IMR-90 (cell line): ENCODE results near the gene AGTPBP1. TPM values are rescaled to one million over a fixed set of nuclear protein-coding genes. Genes with fewer than 3 reads are reported as not detected.

Experiments used
- ATAC-seq: fragments of 200-7000 bp; cut with Tn5 transposase; 2 replicates; pipeline ENCODE4 v1.9.1; 2020; ENCODE audit warnings: low read depth, mild to moderate bottlenecking, moderate library complexity
- BruUV-seq: library from RNA; stranded (reverse); fragments of 400-500 nt; replicated peaks from 2 replicates; lab custom pipeline; 2021; lab: Mats Ljungman, UMichigan
- CTCF ChIA-PET: fragments of 300-600 bp; formaldehyde crosslinking; extraction: SDS; loops from one replicate; lab custom pipeline; 2021; ENCODE audit warnings: antibody characterized with exemption; lab: Yijun Ruan, JAX
- POLR2A ChIA-PET: fragments of 300-600 bp; sonication (Branson Sonifier 250); formaldehyde crosslinking; loops from one replicate; lab custom pipeline; 2022; ENCODE audit warnings: antibody characterized with exemption; ENCODE audit not compliant: unreplicated experiment; lab: Charles Lee
- DNase-seq: peaks from one replicate; pipeline ENCODE4 v3.0.0; 2013
- H2AFZ ChIP-seq: replicated peaks from 2 replicates; pipeline ENCODE3; 2013; ENCODE audit warnings: low read length, mild to moderate bottlenecking; ENCODE audit not compliant: poor library complexity
- H2AK5ac ChIP-seq: 2 replicates; pipeline ENCODE4 v1.6.1; 2013; ENCODE audit warnings: low read depth, low read length, inconsistent platforms
- H2AK9ac ChIP-seq: replicated peaks from 2 replicates; pipeline ENCODE3; 2013; ENCODE audit warnings: mild to moderate bottlenecking, low read depth, low read length, moderate library complexity; ENCODE audit not compliant: poor library complexity
- H2BK120ac ChIP-seq: 2 replicates; pipeline ENCODE4 v1.6.1; 2013; ENCODE audit warnings: low read depth, low read length, inconsistent platforms
- H2BK15ac ChIP-seq: 3 replicates; pipeline ENCODE4 v1.6.1; 2013; ENCODE audit warnings: low read depth, low read length, inconsistent platforms
- H2BK20ac ChIP-seq: 2 replicates; pipeline ENCODE4 v1.6.1; 2013; ENCODE audit warnings: low read depth, mild to moderate bottlenecking, inconsistent platforms, low read length, moderate library complexity
- H2BK5ac ChIP-seq: 2 replicates; pipeline ENCODE4 v1.6.1; 2013; ENCODE audit warnings: mild to moderate bottlenecking, low read depth, low read length, inconsistent platforms; ENCODE audit not compliant: poor library complexity, severe bottlenecking
- H3K14ac ChIP-seq: replicated peaks from 2 replicates; pipeline ENCODE4 v1.6.1; 2013; ENCODE audit warnings: low read depth, low read length, inconsistent platforms
- H3K18ac ChIP-seq: 2 replicates; pipeline ENCODE4 v1.6.1; 2013; ENCODE audit warnings: low read depth, low read length, control low read depth
- H3K23ac ChIP-seq: 2 replicates; pipeline ENCODE4 v1.6.1; 2013; ENCODE audit warnings: low read depth, low read length, inconsistent platforms
- H3K27ac ChIP-seq: 2 replicates; pipeline ENCODE4 v1.5.1; 2013; ENCODE audit warnings: mild to moderate bottlenecking, control low read depth, low read length; ENCODE audit not compliant: insufficient read depth
- H3K27me3 ChIP-seq: 2 replicates; pipeline ENCODE4 v1.6.1; 2013; ENCODE audit warnings: low read length; ENCODE audit not compliant: control insufficient read depth, insufficient read depth
- H3K36me3 ChIP-seq: 2 replicates; pipeline ENCODE4 v1.6.1; 2013; ENCODE audit warnings: low read length, mixed read lengths; ENCODE audit not compliant: control insufficient read depth, insufficient read depth
- H3K4ac ChIP-seq: 2 replicates; pipeline ENCODE4 v1.6.1; 2013; ENCODE audit warnings: low read depth, low read length, inconsistent platforms
- H3K4me1 ChIP-seq: 2 replicates; pipeline ENCODE4 v1.6.1; 2013; ENCODE audit warnings: low read length, mixed read lengths; ENCODE audit not compliant: control insufficient read depth, insufficient read depth
- H3K4me2 ChIP-seq: 2 replicates; pipeline ENCODE4 v1.6.1; 2013; ENCODE audit warnings: low read depth, mild to moderate bottlenecking, control low read depth, low read length, moderate library complexity
- H3K4me3 ChIP-seq: 2 replicates; pipeline ENCODE4 v1.5.1; 2013; ENCODE audit warnings: low read depth, mild to moderate bottlenecking, control low read depth, low read length, moderate library complexity; ENCODE audit not compliant: insufficient read depth
- H3K56ac ChIP-seq: 2 replicates; pipeline ENCODE4 v1.6.1; 2013; ENCODE audit warnings: low read length, inconsistent platforms; ENCODE audit not compliant: insufficient read depth; ENCODE audit errors: extremely low read depth
- H3K79me1 ChIP-seq, 2 experiments: 2 replicates each; pipeline ENCODE4 v1.6.1; 2013; ENCODE audit warnings: low read length in 2 of 2, inconsistent platforms in 1 of 2, low read depth in 1 of 2
- H3K9ac ChIP-seq: 2 replicates; pipeline ENCODE4 v1.6.1; 2013; ENCODE audit warnings: low read depth, low read length, control low read depth
- H3K9me1 ChIP-seq: 2 replicates; pipeline ENCODE4 v1.6.1; 2013; ENCODE audit warnings: low read length, inconsistent platforms; ENCODE audit not compliant: insufficient read depth
- H3K9me3 ChIP-seq: 2 replicates; pipeline ENCODE4 v1.6.1; 2013; ENCODE audit warnings: low read length; ENCODE audit not compliant: control insufficient read depth, insufficient read depth
- H4K20me1 ChIP-seq: 2 replicates; pipeline ENCODE4 v1.6.1; 2013; ENCODE audit warnings: low read length, inconsistent platforms; ENCODE audit not compliant: insufficient read depth
- H4K5ac ChIP-seq: 2 replicates; pipeline ENCODE4 v1.6.1; 2013; ENCODE audit warnings: mild to moderate bottlenecking, low read depth, low read length, control low read depth
- H4K8ac ChIP-seq, 2 experiments: 2 replicates each; pipeline ENCODE4 v1.6.1; 2013; ENCODE audit warnings: low read depth in 2 of 2, low read length in 2 of 2, control low read depth in 1 of 2, inconsistent platforms in 1 of 2
- H4K91ac ChIP-seq: 2 replicates; pipeline ENCODE4 v1.6.1; 2013; ENCODE audit warnings: low read depth, low read length, inconsistent platforms; ENCODE audit not compliant: insufficient read depth
- BHLHE40 ChIP-seq: fragments of 150-350 bp; IDR thresholded peaks from 2 replicates; pipeline ENCODE4 v1.6.1; 2016; ENCODE audit warnings: mild to moderate bottlenecking, low read depth, low read length
- CEBPB ChIP-seq: IDR thresholded peaks from 2 replicates; pipeline ENCODE4 v1.6.1; 2012; ENCODE audit warnings: low read depth, low read length, improper control_type of control experiment
- CHD1 ChIP-seq: IDR thresholded peaks from 2 replicates; pipeline ENCODE4 v1.6.1; 2012; ENCODE audit warnings: low read depth, low read length, improper control_type of control experiment
- FOS ChIP-seq: fragments of 150-350 bp; IDR thresholded peaks from 2 replicates; pipeline ENCODE4 v1.6.1; 2016; ENCODE audit warnings: low read depth, low read length
- MAFK ChIP-seq: IDR thresholded peaks from 2 replicates; pipeline ENCODE4 v1.6.1; 2012; ENCODE audit warnings: low read depth, low read length, improper control_type of control experiment
- MAZ ChIP-seq: IDR thresholded peaks from 2 replicates; pipeline ENCODE4 v1.6.1; 2012; ENCODE audit warnings: low read depth, mild to moderate bottlenecking, low read length, improper control_type of control experiment, moderate library complexity, borderline replicate concordance
- MXI1 ChIP-seq: IDR thresholded peaks from 2 replicates; pipeline ENCODE4 v1.6.1; 2012; ENCODE audit warnings: low read depth, mild to moderate bottlenecking, low read length, moderate library complexity, borderline replicate concordance
- NFE2L2 ChIP-seq: fragments of 150-350 bp; IDR thresholded peaks from 2 replicates; pipeline ENCODE4 v1.6.1; 2016; ENCODE audit warnings: low read depth, mild to moderate bottlenecking, low read length
- POLR2A ChIP-seq: IDR thresholded peaks from 2 replicates; pipeline ENCODE4 v1.6.1; 2012; ENCODE audit warnings: mild to moderate bottlenecking, low read depth, low read length
- RAD21 ChIP-seq: IDR thresholded peaks from 2 replicates; pipeline ENCODE4 v1.6.1; 2012; ENCODE audit warnings: low read length, improper control_type of control experiment
- RCOR1 ChIP-seq: IDR thresholded peaks from 2 replicates; pipeline ENCODE4 v1.6.1; 2012; ENCODE audit warnings: mild to moderate bottlenecking, low read length, improper control_type of control experiment; ENCODE audit not compliant: insufficient replicate concordance
- RFX5 ChIP-seq: IDR thresholded peaks from 2 replicates; pipeline ENCODE4 v1.8.0; 2012; ENCODE audit warnings: low read depth, mild to moderate bottlenecking, low read length, moderate library complexity
- SMC3 ChIP-seq: fragments of 150-350 bp; IDR thresholded peaks from 2 replicates; pipeline ENCODE4 v1.6.1; 2016; ENCODE audit warnings: low read depth, mild to moderate bottlenecking, antibody characterized with exemption, low read length, moderate library complexity
- USF2 ChIP-seq: fragments of 150-350 bp; IDR thresholded peaks from 2 replicates; pipeline ENCODE4 v1.6.1; 2017; ENCODE audit warnings: mild to moderate bottlenecking, antibody characterized with exemption, low read length, low read depth
- WGBS, 2 experiments: methylation state at CpG; one replicate each; pipeline versions ENCODE4 v1.1.5 to v1.1.7; 2013; ENCODE audit warnings: missing lambda C conversion rate in 2 of 2; ENCODE audit not compliant: insufficient read length in 1 of 2; ENCODE audit errors: extremely low coverage in 2 of 2; 5-methylcytosine and 5-hydroxymethylcytosine counted together
- dilution Hi-C: fragments of 300-500 bp; cut with HindIII; formaldehyde crosslinking; loops from one replicate; pipeline ENCODE4 v1.14.3; 2018; ENCODE audit warnings: low sequenced_read_pairs; ENCODE audit not compliant: unreplicated experiment
- in situ Hi-C: fragments of 300-500 bp; cut with MboI; formaldehyde crosslinking; loops from 3 replicates; pipeline ENCODE4 v1.14.3; 2019; ENCODE audit warnings: low sequenced_read_pairs, inconsistent platforms, mixed read lengths
- intact Hi-C: fragments of 100-400 bp; cut with micrococcal nuclease; formaldehyde crosslinking; loops from 2 replicates; pipeline ENCODE4 v1.10.0; 2022
- polyA plus RNA-seq, 3 experiments: library from polyadenylated mRNA; depleted of rRNA; stranded (reverse); fragments of >200 nt; gene quantifications; 2 replicates each; pipeline ENCODE4 v1.2.3, GENCODE V29; 2012; ENCODE audit warnings: low replicate concordance in 1 of 3
- total RNA-seq: library from RNA; depleted of rRNA; stranded (reverse); fragments of >200 nt; gene quantifications from 2 replicates; pipeline ENCODE4 v1.2.3, GENCODE V29; 2012
- TF ChIP-seq, protein P1 (sequence below): conservative IDR thresholded peaks from 2 replicates; pipeline ENCODE4 v1.5.1; 2012; ENCODE audit warnings: mild to moderate bottlenecking, low read depth, low read length, improper control_type of control experiment
- TF ChIP-seq, protein P2 (sequence below): fragments of 150-350 bp; IDR thresholded peaks from 2 replicates; pipeline ENCODE4 v1.6.1; 2016; ENCODE audit warnings: low read depth, mild to moderate bottlenecking, low read length, moderate library complexity, borderline replicate concordance

AGTPBP1 gene
- total and polyA plus RNA-seq, 2 of the 4 experiments (the other 2 are of a cell fraction), result 3.3 to 9.0 TPM

DNA sequence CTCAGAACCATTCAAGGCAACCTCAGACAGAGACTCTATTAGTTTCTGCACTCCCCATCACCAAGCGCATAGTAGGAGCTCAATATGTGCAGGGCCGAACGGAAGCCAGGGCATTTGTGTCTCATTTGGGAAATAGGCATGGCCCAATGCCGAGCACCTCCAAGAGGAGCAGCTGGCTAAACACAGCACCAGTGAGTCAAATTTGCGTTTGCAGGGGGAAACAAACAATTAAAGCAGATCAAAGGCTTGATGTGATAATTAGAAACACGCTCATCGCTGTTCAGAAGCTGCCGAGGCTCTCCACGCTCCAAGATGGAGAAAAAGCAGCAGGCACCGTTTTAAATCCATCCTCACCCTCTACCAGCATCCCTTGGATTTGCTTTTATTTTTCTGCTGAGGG is 225.3 kb downstream of the AGTPBP1 start:
- ATAC-seq, result no peak
- ChIA-PET CTCF (no interaction called here), POLR2A (no interaction called here)
- Histone ChIP-seq H3K9me1 (no peaks in the 10 kb centered on the region), H3K36me3 (no peaks in the 10 kb centered on the region), H3K4me2 (no peak overlapping the region), H2AFZ (no peak overlapping the region), H4K91ac (no peak overlapping the region), H3K9me3 (peaks cover 4% of the 10 kb centered on the region), H3K4me3 (no peak overlapping the region), H3K14ac (no peak overlapping the region), H3K56ac (no peak overlapping the region), H4K5ac (no peak overlapping the region), H4K20me1 (no peaks in the 10 kb centered on the region), H3K4ac (no peak overlapping the region), H2BK5ac (no peak overlapping the region), H2BK20ac (no peak overlapping the region), H4K8ac (no peak overlapping the region), H3K27ac (no peak overlapping the region), H2AK5ac (no peak overlapping the region), H3K27me3 (no peaks in the 10 kb centered on the region), H3K4me1 (no peaks in the 10 kb centered on the region), H3K23ac (no peak overlapping the region), H3K9ac (no peak overlapping the region), H2BK120ac (no peak overlapping the region), H2BK15ac (no peak overlapping the region), H3K18ac (no peak overlapping the region), H3K79me1 (no peaks in the 10 kb centered on the region), H2AK9ac (no peak overlapping the region)
- dilution Hi-C loops (no loop called here), in situ Hi-C loops (no loop called here), intact Hi-C loops (no loop called here)
- DNase-seq, result no peak
- TF ChIP-seq RCOR1 (no peak), BHLHE40 (no peak), MAZ (no peak), CEBPB (no peak), CHD1 (no peak), MXI1 (no peak), POLR2A (no peak), USF2 (no peak), RFX5 (no peak), SMC3 (no peak), RAD21 (no peak), FOS (no peak), MAFK (no peak), NFE2L2 (no peak)
- TF ChIP-seq, protein P1, sequence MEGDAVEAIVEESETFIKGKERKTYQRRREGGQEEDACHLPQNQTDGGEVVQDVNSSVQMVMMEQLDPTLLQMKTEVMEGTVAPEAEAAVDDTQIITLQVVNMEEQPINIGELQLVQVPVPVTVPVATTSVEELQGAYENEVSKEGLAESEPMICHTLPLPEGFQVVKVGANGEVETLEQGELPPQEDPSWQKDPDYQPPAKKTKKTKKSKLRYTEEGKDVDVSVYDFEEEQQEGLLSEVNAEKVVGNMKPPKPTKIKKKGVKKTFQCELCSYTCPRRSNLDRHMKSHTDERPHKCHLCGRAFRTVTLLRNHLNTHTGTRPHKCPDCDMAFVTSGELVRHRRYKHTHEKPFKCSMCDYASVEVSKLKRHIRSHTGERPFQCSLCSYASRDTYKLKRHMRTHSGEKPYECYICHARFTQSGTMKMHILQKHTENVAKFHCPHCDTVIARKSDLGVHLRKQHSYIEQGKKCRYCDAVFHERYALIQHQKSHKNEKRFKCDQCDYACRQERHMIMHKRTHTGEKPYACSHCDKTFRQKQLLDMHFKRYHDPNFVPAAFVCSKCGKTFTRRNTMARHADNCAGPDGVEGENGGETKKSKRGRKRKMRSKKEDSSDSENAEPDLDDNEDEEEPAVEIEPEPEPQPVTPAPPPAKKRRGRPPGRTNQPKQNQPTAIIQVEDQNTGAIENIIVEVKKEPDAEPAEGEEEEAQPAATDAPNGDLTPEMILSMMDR, result no peak
- TF ChIP-seq, protein P2, sequence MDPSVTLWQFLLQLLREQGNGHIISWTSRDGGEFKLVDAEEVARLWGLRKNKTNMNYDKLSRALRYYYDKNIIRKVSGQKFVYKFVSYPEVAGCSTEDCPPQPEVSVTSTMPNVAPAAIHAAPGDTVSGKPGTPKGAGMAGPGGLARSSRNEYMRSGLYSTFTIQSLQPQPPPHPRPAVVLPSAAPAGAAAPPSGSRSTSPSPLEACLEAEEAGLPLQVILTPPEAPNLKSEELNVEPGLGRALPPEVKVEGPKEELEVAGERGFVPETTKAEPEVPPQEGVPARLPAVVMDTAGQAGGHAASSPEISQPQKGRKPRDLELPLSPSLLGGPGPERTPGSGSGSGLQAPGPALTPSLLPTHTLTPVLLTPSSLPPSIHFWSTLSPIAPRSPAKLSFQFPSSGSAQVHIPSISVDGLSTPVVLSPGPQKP, result no peak
- BruUV-seq, result no TSS peak
- WGBS, 2 experiments, result 45% methylated on average over 4 of the region's 10 CpGs; no CpG with 5 or more reads in 1 of the 2 experiments
